ENCODE data around the gene QRFP.

DNA sequence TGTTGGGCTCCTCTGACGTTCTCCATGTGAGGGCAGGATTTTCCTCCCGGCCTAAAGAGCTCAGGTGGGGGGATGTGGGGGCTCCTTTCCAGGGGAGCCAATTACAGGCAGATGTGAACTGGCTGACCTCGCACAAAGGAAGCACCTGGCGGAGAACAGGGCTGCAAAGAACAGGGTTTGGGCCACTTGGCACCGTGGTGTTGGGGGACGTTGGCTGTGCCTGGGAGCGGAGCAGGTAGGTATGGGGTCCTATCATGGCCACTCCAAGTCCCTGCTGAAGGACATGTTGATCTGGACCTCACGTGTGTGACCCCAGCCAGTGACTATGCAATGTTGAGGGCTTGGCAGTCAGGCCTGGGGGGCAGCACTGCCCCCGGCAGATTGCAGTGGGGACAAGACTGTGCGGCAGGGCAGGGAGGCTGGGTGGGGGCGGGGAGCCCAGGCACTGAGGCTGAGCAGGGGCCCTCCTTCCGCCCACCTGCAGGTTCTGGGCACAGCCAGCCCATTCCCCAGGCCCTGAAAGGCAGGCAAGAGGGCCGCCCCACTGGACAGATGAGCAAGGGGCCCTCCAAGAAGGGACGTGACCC is 23.0 kb upstream of the QRFP start:
- TF ChIP-seq CTCF (IDR thresholded peaks at IDR 0.05) = no peak
- TF ChIP-seq POLR2A (IDR thresholded peaks at IDR 0.05) = no peak
